ENCODE data around the gene ASPSCR1. TPM values are rescaled to one million over a fixed set of nuclear protein-coding genes. Genes with fewer than 3 reads are reported as not detected.

ASPSCR1 gene
- total and polyA plus RNA-seq, 8 donors: 11.7 to 143 (median 55.6) TPM

DNA sequence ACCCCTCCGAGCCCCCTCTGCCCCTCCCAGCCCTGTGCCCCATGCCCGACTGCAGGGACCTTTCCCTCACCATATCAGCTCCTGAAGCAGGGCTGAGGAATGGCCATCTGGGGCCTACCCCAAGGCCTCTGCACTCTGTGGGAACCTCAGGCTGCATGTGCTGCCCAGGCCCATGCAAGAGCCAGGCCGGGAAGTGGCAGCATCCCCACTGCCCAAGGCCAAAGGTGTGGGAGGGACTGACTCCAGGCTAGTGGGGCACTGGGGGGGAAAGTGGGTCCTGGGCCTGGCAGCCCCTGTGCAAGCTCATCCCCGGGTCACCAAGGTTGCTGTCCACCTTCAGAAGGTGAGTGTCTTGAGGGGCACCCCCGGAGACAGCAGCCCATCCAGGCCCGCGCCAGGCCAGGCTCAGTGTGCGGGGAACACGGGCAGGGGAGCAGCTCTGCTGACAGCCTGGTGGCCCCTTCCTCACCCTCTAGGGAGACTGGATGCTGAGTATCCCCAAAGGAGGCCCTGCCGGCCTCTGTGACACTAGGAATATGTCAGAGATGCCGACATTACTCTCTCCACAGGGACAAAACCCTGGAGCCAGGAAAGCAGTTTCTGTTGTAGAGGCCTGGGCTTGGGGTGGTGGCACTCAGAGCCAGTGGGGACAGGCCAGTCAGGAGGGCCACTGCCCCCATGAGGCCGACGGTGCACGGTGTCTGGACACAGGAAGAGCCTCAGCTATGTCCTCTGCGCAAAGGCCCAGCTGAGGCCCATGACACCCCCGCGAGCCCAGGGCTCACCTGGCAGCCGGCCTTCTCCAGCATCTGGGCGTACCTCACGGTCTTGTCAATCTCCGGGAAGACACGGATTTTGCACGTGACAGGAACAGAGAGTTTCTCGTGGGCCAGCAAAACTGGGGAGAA is 84.9 kb downstream of the ASPSCR1 start:
- Histone ChIP-seq H3K4me1 (peaks cover 25 to 36% (median 34%) of the 10 kb centered on the region in 4 donors), H3K27ac (no peak overlapping the region), H3K9me3 (no peaks in the 10 kb centered on the region), H3K27me3 (no peaks in the 10 kb centered on the region), H3K4me3 (no peak overlapping the region), H3K36me3 (peaks cover 52 to 71% (median 69%) of the 10 kb centered on the region in 4 donors)
- intact Hi-C loops (cut with DNase I; ENCODE audit: low total_unique reads): no loop called here
- TF ChIP-seq, protein P1, sequence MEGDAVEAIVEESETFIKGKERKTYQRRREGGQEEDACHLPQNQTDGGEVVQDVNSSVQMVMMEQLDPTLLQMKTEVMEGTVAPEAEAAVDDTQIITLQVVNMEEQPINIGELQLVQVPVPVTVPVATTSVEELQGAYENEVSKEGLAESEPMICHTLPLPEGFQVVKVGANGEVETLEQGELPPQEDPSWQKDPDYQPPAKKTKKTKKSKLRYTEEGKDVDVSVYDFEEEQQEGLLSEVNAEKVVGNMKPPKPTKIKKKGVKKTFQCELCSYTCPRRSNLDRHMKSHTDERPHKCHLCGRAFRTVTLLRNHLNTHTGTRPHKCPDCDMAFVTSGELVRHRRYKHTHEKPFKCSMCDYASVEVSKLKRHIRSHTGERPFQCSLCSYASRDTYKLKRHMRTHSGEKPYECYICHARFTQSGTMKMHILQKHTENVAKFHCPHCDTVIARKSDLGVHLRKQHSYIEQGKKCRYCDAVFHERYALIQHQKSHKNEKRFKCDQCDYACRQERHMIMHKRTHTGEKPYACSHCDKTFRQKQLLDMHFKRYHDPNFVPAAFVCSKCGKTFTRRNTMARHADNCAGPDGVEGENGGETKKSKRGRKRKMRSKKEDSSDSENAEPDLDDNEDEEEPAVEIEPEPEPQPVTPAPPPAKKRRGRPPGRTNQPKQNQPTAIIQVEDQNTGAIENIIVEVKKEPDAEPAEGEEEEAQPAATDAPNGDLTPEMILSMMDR (IDR thresholded peaks at IDR 0.05): no peak
- TF ChIP-seq POLR2AphosphoS5 (IDR thresholded peaks at IDR 0.05): no peak
- TF ChIP-seq EP300 (IDR thresholded peaks at IDR 0.05): no peak
- TF ChIP-seq POLR2A (IDR thresholded peaks at IDR 0.05): no peak
- WGBS, 5 donors: 79 to 93% (median 86%) methylated on average over 6 to 24 of the region's 24 CpGs
- DNase-seq: no peak

DNA sequence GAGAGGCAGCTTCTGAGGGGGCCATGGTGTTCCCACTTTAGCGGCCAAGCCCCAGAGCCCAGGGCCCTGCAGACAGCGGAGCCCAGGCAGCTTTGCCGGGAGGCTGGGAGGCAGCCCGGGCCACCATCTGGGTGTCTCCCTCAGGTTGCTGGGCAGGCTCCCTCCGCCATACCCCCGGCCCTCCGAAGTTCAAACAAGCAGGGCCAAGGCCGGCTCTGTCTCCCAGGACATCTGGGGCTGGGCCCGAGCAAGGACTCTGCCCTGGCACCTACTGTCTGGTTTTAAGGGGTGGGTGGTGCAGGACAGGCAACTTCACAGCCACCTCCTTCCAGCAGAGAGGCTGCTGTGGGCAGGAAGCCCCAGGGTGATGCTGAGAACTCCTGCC is 85.5 kb downstream of the ASPSCR1 start:
- 90 to 100% (median 93%) methylated on average over 2 to 9 of the region's 9 CpGs for WGBS, 5 donors
- no peak overlapping the region for H3K27ac ChIP-seq
- H3K36me3 ChIP-seq: peaks cover 45 to 64% (median 63%) of the 10 kb centered on the region in 4 donors
- no peak for DNase-seq
- TF ChIP-seq, protein P1 (IDR thresholded peaks at IDR 0.05): no peak
- TF ChIP-seq POLR2AphosphoS5 (IDR thresholded peaks at IDR 0.05): no peak
- no peak for TF ChIP-seq POLR2A (IDR thresholded peaks at IDR 0.05)
- TF ChIP-seq EP300 (IDR thresholded peaks at IDR 0.05): no peak
- H3K9me3 ChIP-seq: no peaks in the 10 kb centered on the region
- no peak overlapping the region for H3K4me3 ChIP-seq
- intact Hi-C loops (cut with DNase I; ENCODE audit: low total_unique reads): no loop called here
- peaks cover 25 to 36% (median 34%) of the 10 kb centered on the region in 4 donors for H3K4me1 ChIP-seq
- H3K27me3 ChIP-seq: no peaks in the 10 kb centered on the region

DNA sequence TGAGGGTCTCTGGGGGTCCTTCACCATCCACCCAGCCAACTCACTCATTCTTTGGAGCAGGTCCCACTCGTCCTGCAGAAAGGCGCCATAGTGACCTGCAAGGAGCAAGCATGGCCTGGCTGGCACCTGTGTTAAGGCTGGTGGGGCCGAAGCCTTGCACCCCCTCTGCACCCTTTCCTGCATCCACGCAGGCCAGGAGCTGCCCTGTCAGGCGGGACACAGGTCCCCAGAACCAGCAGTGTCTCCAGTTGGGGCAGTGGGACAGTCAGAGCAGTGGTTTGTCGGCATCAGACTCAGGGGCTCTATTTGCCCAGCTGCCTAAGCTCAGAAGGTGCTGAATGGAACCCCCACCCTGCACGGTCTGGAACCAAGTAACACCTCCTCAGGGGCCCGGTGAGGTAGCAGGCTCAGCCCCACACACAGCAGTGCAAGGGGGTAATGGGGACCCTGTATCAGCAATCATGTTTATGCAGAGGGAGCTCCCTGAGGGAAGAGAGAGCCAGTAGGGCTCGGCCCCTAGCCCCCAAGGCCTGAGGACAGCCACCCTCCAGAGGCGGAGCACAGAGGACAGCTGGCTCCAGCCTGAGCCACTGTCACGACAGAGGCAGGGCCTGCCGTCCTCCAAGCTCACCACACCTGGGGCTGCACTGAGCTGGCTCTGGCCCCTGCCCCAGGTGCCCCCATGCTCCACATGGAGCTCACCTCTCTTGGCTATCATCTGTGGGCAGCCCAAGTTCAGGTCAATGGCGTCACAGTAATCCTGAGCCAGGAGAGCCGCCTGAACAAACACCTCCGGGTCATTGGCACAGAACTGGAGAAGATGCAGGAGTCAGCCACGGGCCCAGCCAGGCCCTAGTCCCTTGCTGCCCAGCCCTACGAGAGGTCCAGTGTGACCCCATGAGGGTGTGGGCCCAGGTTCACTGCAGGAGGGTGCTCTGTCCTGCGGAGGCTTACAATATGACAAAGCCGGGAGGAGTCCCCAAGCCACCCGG is 86.3 kb downstream of the ASPSCR1 start:
- Histone ChIP-seq H3K27me3 (no peaks in the 10 kb centered on the region), H3K36me3 (peaks cover 40 to 57% (median 55%) of the 10 kb centered on the region in 4 donors), H3K9me3 (no peaks in the 10 kb centered on the region), H3K4me1 (peaks cover 25 to 36% (median 34%) of the 10 kb centered on the region in 4 donors), H3K27ac (peak overlapping the region in 3 of 5 donors; percentile 87 to 89 (median 89)), H3K4me3 (peak overlapping the region in 3 of 4 donors; percentile 79 to 98 (median 98))
- 49 to 81% (median 66%) methylated on average over 3 to 20 of the region's 20 CpGs for WGBS, 5 donors
- DNase-seq: no peak
- intact Hi-C loops (cut with DNase I; ENCODE audit: low total_unique reads): no loop called here
- TF ChIP-seq EP300 (IDR thresholded peaks at IDR 0.05) (no peak), POLR2AphosphoS5 (IDR thresholded peaks at IDR 0.05) (no peak), POLR2A (IDR thresholded peaks at IDR 0.05) (no peak)
- TF ChIP-seq, protein P1 (IDR thresholded peaks at IDR 0.05): no peak

All from stomach (tissue), 9 donors.